NT2/D1 (cell line): Measurements from ENCODE around the gene PARD3.

Experiments used
- SUZ12 ChIP-seq: IDR thresholded peaks from 2 replicates; pipeline ENCODE4 v1.6.1; 2011; ENCODE audit not compliant: insufficient read length, insufficient read depth; ENCODE audit errors: extremely low read depth
- YY1 ChIP-seq: IDR thresholded peaks from 2 replicates; pipeline ENCODE4 v1.6.1; 2011; ENCODE audit not compliant: insufficient read length, insufficient read depth
- ZNF274 ChIP-seq: IDR thresholded peaks from 2 replicates; pipeline ENCODE4 v1.6.1; 2011; ENCODE audit warnings: mild to moderate bottlenecking, low read depth, low read length

- TF ChIP-seq YY1 (no peak), ZNF274 (no peak), SUZ12 (no peak)
Measured at GRCh38 chr10:34094961-34095360, 720.1 kb downstream of the PARD3 start.
